B cell (primary cell): ENCODE data around the gene AFDN.

Experiments used
- CTCF ChIP-seq: fragments of 200-600 bp; IDR thresholded peaks from one replicate; pipeline ENCODE4 v1.8.0; 2022; ENCODE audit warnings: antibody characterized with exemption, mild to moderate bottlenecking
- EZH2 ChIP-seq: IDR thresholded peaks from 2 replicates; pipeline ENCODE4 v1.6.1; 2012; ENCODE audit warnings: borderline replicate concordance, low read depth, mild to moderate bottlenecking, moderate library complexity, low read length; ENCODE audit not compliant: insufficient read depth, poor library complexity, severe bottlenecking

GRCh38 chr6:167898673-167899311 lies 72.1 kb downstream of the AFDN start:
- TF ChIP-seq CTCF (peak; percentile 73), EZH2 (no peak)
